ENCODE measurements around the gene PRKCG.
"Not testable (repeated sequence)": the region's sequence is repeated elsewhere in the genome, so short reads cannot be mapped to it uniquely, and the experiment has no call there.

Gene PRKCG

GRCh38 chr19:53947624-53948023, 65.6 kb downstream of the PRKCG start:
- FAIRE-seq, result no peak
- no peak for DNase-seq (ENCODE audit: insufficient read length, low spot score)
- peak; percentile 21 for TF ChIP-seq CTCF (IDR thresholded peaks at IDR 0.05; ENCODE audit: insufficient read depth, missing control alignments)

GRCh38 chr19:53948611-53949010, 66.6 kb downstream of the PRKCG start:
- not testable (repeated sequence) for FAIRE-seq; DNase-seq (ENCODE audit: insufficient read length, low spot score)

- no peak for DNase-seq (ENCODE audit: insufficient read length, low spot score)
- no peak for TF ChIP-seq CTCF (IDR thresholded peaks at IDR 0.05; ENCODE audit: insufficient read depth, missing control alignments)
- FAIRE-seq, result no peak
Observed at GRCh38 chr19:53951436-53951835, 69.4 kb downstream of the PRKCG start.

- DNase-seq (ENCODE audit: insufficient read length, low spot score), result no peak
- no peak for FAIRE-seq
- TF ChIP-seq CTCF (IDR thresholded peaks at IDR 0.05; ENCODE audit: insufficient read depth, missing control alignments), result no peak
Observed at GRCh38 chr19:53951947-53952346, 70.0 kb downstream of the PRKCG start.

- FAIRE-seq (no peak), DNase-seq (ENCODE audit: insufficient read length, low spot score) (no peak)
- TF ChIP-seq CTCF (IDR thresholded peaks at IDR 0.05; ENCODE audit: insufficient read depth, missing control alignments), result no peak
Observed at GRCh38 chr19:53953383-53953782, 71.4 kb downstream of the PRKCG start.

All from D721Med (cell line).